Adrenal gland (tissue), 12 donors: ENCODE data around the gene SELP. TPM values are rescaled to one million over a fixed set of nuclear protein-coding genes. Genes with fewer than 3 reads are reported as not detected.

Experiments
- DNase-seq, 7 donors: peaks; one replicate each; pipeline ENCODE4 v3.0.0-alpha.2; 2019 to 2020
- H3K27ac ChIP-seq, 5 donors: fragments of 200-600 bp; sonication (generic) in 4 of 5; 1 replicate in 3 of 5; 2 replicates in 2 of 5; pipeline versions ENCODE4 v1.5.1 to v1.8.0; 2016 to 2020; ENCODE audit warnings: mild to moderate bottlenecking in 1 of 5
- H3K27me3 ChIP-seq: fragments of 200-600 bp; 2 replicates; pipeline ENCODE4 v1.8.0; 2021
- H3K36me3 ChIP-seq, 2 donors: fragments of 200-600 bp; replicated peaks in 1 of 2; 1 replicate in 1 of 2; 2 replicates in 1 of 2; pipeline versions ENCODE4 v1.5.1 to v1.8.0; 2018 to 2022
- H3K4me1 ChIP-seq, 2 donors: fragments of 200-600 bp; replicated peaks in 1 of 2; 1 replicate in 1 of 2; 2 replicates in 1 of 2; pipeline versions ENCODE4 v1.5.1 to v1.8.0; 2018 to 2021
- H3K4me3 ChIP-seq, 4 donors: fragments of 200-600 bp; sonication (generic) in 3 of 4; one replicate each; pipeline ENCODE4 v1.5.1; 2016 to 2018
- H3K9me3 ChIP-seq, 3 donors: fragments of 200-600 bp; sonication (generic) in 1 of 3; replicated peaks in 1 of 3; 1 replicate in 2 of 3; 2 replicates in 1 of 3; pipeline versions ENCODE4 v1.5.1 to v1.8.0; 2016 to 2021
- CTCF ChIP-seq, 6 experiments: fragments of 450-650 bp in 4 of 6; fragments of 200-600 bp in 2 of 6; sonication (generic) in 1 of 6; IDR thresholded peaks; 1 replicate in 5 of 6; 2 replicates in 1 of 6; pipeline versions ENCODE4 v1.5.1 to v1.8.0; 2016 to 2021; ENCODE audit warnings: antibody characterized with exemption in 6 of 6, mild to moderate bottlenecking in 2 of 6, moderate library complexity in 1 of 6
- POLR2A ChIP-seq, 2 donors: fragments of 450-650 bp; IDR thresholded peaks; one replicate each; pipeline ENCODE4 v1.6.1; 2017; ENCODE audit warnings: antibody characterized with exemption in 2 of 2, mild to moderate bottlenecking in 2 of 2, moderate library complexity in 1 of 2
- WGBS, 4 donors: extraction: QIAGEN DNeasy Blood & Tissue Kit in 2 of 4; methylation state at CpG; one replicate each; pipeline versions ENCODE4 v1.1.5 to v1.1.7; 2013 to 2017; 5-methylcytosine and 5-hydroxymethylcytosine counted together
- intact Hi-C, 2 donors: fragments of 100-400 bp; cut with DNase I; formaldehyde crosslinking; loops; one replicate each; pipeline versions ENCODE4 v1.14.1 to v1.15.0; 2022 to 2023
- polyA plus RNA-seq, 3 donors: library from polyadenylated mRNA; stranded (reverse); fragments of 200-250 nt in 2 of 3; fragments of 350-450 nt in 1 of 3; fragmentation: Illumina TruSeq in 1 of 3; extraction: RNeasy Lipid Tissue Mini Kit (QIAGEN cat#74804) in 1 of 3; gene quantifications; one replicate each; pipeline ENCODE4 v1.2.3, GENCODE V29; 2013 to 2014
- total RNA-seq, 9 donors: library from RNA; depleted of rRNA in 4 of 9; stranded (reverse); fragments of >200 nt in 4 of 9; fragments of 120-200 nt in 1 of 9; fragmentation: NEBNext Ultra II Directional in 1 of 9; extraction: Animal tissue kit (Norgen Biotek cat#: 25700) in 1 of 9; gene quantifications; one replicate each; pipeline versions ENCODE4 v1.1.0 to v1.2.4, GENCODE V29; 2013 to 2023
- donor health status: healthy with polysubstance abuse.
- donor health status: Bipolar disorder and iron deficiency.
- donor health status: DM: yes; HTN: yes; CAD: no.
- donor health status: DM: no; HTN: no; CAD: no.
- donor health status: DM: no; HTN: no; CAD: no.
- donor health status: DM: yes; HTN: yes; CAD: no.

The SELP gene
- total and polyA plus RNA-seq, 12 donors, result 1.6 to 10.9 (median 3.4) TPM

GRCh38 chr1:169624912-169625311 is 5.0 kb downstream of the SELP start:
- H3K27ac ChIP-seq, result no peak overlapping the region
- H3K4me3 ChIP-seq, result no peak overlapping the region
- H3K9me3 ChIP-seq, result no peaks in the 10 kb centered on the region
- no peaks in the 10 kb centered on the region for H3K27me3 ChIP-seq
- no peak for DNase-seq
- intact Hi-C loops, result no loop called here
- H3K36me3 ChIP-seq, result no peaks in the 10 kb centered on the region
- TF ChIP-seq CTCF (IDR thresholded peaks at IDR 0.05) (no peak), POLR2A (IDR thresholded peaks at IDR 0.05) (no peak)
- H3K4me1 ChIP-seq, result no peaks in the 10 kb centered on the region
- 34 to 50% (median 44%) methylated on average over 2 of the region's 2 CpGs for WGBS, 4 donors

DNA sequence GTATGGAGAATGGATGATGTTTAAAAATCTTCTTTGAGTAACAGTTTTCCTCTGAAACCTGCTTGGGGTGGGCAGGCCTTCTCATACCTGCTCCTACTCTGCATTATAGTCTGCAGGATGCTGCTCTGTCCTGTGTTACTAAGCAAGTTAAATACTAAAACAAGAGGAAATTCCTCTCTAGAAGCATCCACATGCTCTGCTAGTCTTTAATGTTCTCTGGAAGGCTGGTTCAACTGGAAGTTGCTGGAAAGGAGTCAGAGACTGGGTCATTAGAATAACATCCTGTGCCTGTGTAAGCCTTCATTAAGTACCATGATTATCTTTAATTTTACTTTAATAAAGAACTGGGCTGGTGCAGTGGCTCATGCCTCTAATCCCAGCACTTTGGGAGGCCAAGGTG is 5.8 kb downstream of the SELP start:
- DNase-seq, result no peak
- intact Hi-C loops, result no loop called here
- Histone ChIP-seq H3K27me3 (no peaks in the 10 kb centered on the region), H3K36me3 (no peaks in the 10 kb centered on the region), H3K4me1 (no peaks in the 10 kb centered on the region), H3K27ac (no peak overlapping the region), H3K4me3 (no peak overlapping the region), H3K9me3 (no peaks in the 10 kb centered on the region)
- TF ChIP-seq POLR2A (IDR thresholded peaks at IDR 0.05), result no peak
- TF ChIP-seq CTCF (IDR thresholded peaks at IDR 0.05), result no peak

DNA sequence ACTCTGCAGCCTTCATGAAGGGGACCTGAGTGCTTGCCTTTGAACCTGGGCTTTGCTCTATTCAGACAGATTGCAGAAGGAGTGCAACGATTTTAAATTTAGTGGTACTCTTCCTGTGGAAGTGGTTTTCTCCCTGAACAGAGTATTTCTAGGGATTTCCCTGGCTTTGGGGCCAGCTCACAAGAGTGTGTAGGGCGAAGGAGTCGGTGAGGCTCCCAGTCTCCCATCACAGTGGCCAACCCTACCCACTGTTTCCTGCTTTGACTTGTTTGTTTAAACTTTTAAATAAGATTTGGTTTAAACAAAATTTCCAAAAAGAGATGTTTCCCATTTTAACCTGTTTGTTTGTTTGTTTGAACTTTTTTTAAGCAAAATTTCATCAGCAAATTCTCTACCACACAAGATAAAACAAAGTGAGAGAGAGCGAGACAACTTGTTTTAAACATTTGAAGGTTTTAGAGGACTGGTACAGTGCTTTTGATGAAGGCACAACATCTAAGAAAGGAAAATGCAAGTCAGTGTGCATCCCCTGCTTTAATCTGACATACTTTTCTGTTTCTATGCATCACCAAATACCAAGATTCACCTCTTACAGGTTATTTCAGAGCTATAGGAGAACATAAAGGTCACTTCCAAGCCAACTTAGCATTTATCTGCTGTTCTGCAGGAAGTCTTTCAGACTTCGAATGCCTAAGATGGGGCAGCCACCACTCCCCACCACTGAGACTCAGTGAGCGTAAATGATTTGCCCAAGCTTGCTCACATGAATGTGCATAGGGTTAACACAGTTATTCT is 6.6 kb downstream of the SELP start:
- DNase-seq, result no peak
- Histone ChIP-seq H3K4me3 (no peak overlapping the region), H3K27ac (no peak overlapping the region), H3K9me3 (no peaks in the 10 kb centered on the region), H3K4me1 (no peaks in the 10 kb centered on the region), H3K36me3 (no peaks in the 10 kb centered on the region), H3K27me3 (no peaks in the 10 kb centered on the region)
- TF ChIP-seq POLR2A (IDR thresholded peaks at IDR 0.05) (no peak), CTCF (IDR thresholded peaks at IDR 0.05) (no peak)
- intact Hi-C loops, result no loop called here
- WGBS, 4 donors, result 69 to 75% (median 72%) methylated on average over 6 of the region's 6 CpGs

GRCh38 chr1:169620565-169620964 is 9.4 kb downstream of the SELP start:
- H3K27ac ChIP-seq, result no peak overlapping the region

More at GRCh38 chr1:169620565-169620964, 9.4 kb downstream of the SELP start:
- H3K27me3 ChIP-seq, result no peaks in the 10 kb centered on the region
- H3K9me3 ChIP-seq, result no peaks in the 10 kb centered on the region
- no peak overlapping the region for H3K4me3 ChIP-seq
- no peak for TF ChIP-seq CTCF (IDR thresholded peaks at IDR 0.05)
- no peak for TF ChIP-seq POLR2A (IDR thresholded peaks at IDR 0.05)
- intact Hi-C loops, result no loop called here
- WGBS, 4 donors, result 81 to 89% (median 83%) methylated on average over 8 of the region's 8 CpGs
- H3K36me3 ChIP-seq, result no peaks in the 10 kb centered on the region
- no peaks in the 10 kb centered on the region for H3K4me1 ChIP-seq
- no peak for DNase-seq
